Measurements from ENCODE around the gene HOXC9. TPM values are rescaled to one million over a fixed set of nuclear protein-coding genes. Genes with fewer than 3 reads are reported as not detected.

Gene HOXC9
- total RNA-seq, 1 experiment from 2014 or later = not detected

DNA sequence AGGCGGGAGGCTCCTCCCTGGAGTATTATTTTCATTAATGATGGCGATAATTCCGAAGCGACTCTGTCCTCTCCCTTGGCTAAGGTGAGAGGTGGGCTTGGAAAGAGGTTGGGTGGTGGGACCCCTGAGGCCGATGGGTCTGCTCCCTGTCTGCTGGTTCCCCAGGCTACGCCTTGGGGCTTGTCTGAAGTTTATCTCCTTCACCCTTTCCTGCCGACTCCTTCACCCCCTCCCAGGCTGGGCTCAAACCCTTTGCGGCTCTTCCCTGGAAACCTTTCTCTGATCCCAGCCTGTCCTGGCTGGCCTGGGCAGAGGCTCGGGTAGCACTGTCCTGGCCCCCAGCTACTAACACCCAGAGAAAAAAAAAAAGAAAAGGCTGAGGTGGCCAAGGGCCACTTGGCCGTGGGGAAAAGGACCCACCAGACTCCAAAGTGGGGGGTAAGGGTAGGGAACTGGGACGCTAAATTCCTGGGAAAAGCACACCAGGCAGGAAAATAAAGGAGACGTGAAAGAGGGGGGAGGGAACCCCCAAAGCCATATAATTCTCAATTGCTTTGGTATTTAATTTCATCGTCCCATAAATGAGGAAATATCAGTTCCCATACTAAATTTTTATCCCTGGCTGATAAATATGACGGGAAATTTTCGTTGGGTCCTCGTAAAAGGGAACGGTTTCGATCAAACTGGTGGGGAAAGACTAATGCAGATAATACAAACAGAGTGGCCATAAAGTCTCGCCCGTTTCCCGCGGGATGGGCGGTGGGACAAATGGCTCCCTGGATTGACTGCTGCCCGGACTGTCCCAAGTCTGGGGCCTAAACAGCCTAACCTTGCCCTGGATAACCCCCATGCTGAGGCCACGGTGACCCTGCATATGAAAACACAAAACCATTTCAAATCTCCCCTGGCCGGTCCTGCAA, 17.1 kb upstream of the HOXC9 start:
- Histone ChIP-seq H3K56ac (ENCODE audit: insufficient read length, low read depth, low read length) (no peak overlapping the region), H2AK5ac (ENCODE audit: insufficient read length, low read length) (no peak overlapping the region), H2BK12ac (ENCODE audit: insufficient read length, low read depth, low read length) (no peak overlapping the region), H3K23ac (ENCODE audit: insufficient read length, low read depth, low read length) (no peak overlapping the region), H3K9me3 (ENCODE audit: control insufficient read depth, low read depth, low read length) (no peaks in the 10 kb centered on the region), H4K91ac (ENCODE audit: insufficient read length, low read depth, low read length) (no peak overlapping the region), H3K23me2 (ENCODE audit: insufficient read length, low read depth, low read length, poor library complexity, severe bottlenecking) (no peaks in the 10 kb centered on the region), H3T11ph (ENCODE audit: low read length) (no peak overlapping the region), H3K14ac (ENCODE audit: insufficient read depth, low read length) (no peak overlapping the region), H4K5ac (ENCODE audit: insufficient read length, low read depth, low read length) (no peak overlapping the region), H3K4ac (ENCODE audit: low read depth, low read length) (no peak overlapping the region), H2BK20ac (ENCODE audit: low read depth, low read length, poor library complexity, severe bottlenecking) (no peak overlapping the region), H2BK120ac (ENCODE audit: low read depth, low read length, poor library complexity, severe bottlenecking) (no peak overlapping the region), H2BK5ac (ENCODE audit: insufficient read length, low read length) (no peak overlapping the region), H3K9ac (ENCODE audit: extremely low read depth, insufficient read length, low read length) (no peak overlapping the region), H3K27ac (ENCODE audit: insufficient read length, low read depth, low read length) (no peak overlapping the region), H2BK15ac (ENCODE audit: low read depth, low read length) (no peak overlapping the region), H4K20me1 (ENCODE audit: control insufficient read depth, insufficient read depth, insufficient read length) (no peaks in the 10 kb centered on the region), H2AFZ (ENCODE audit: low read length) (no peak overlapping the region), H3K4me1 (ENCODE audit: insufficient read depth, low read length) (no peaks in the 10 kb centered on the region), H3K79me2 (ENCODE audit: insufficient read depth, low read length) (no peaks in the 10 kb centered on the region), H4K8ac (replicated peaks; ENCODE audit: insufficient read length, low read depth, low read length) (no peak overlapping the region), H3K27me3 (ENCODE audit: insufficient read depth, low read length) (peaks cover 94% of the 10 kb centered on the region), H3K79me1 (ENCODE audit: insufficient read depth, low read depth, low read length, poor library complexity, severe bottlenecking) (no peaks in the 10 kb centered on the region), H3K4me2 (ENCODE audit: insufficient read depth, insufficient read length, low read length) (no peak overlapping the region), H3K18ac (ENCODE audit: insufficient read length, low read depth, low read length) (no peak overlapping the region)
- peaks cover 9 to 14% of the 10 kb centered on the region in 2 experiments; a peak in 4 of 5 replicates for H3K9me3 Mint-ChIP-seq
- no peak overlapping the region for H3K4me3 Mint-ChIP-seq
- TF ChIP-seq CTCF (conservative IDR thresholded peaks at IDR 0.05) = no peak
- peaks cover 3 to 12% of the 10 kb centered on the region in 2 experiments; a peak in 2 of 4 replicates for H3K4me1 Mint-ChIP-seq
- H3K27ac Mint-ChIP-seq = no peak overlapping the region; a peak in 2 of 7 replicates
- H3K27me3 Mint-ChIP-seq (ENCODE audit: low read depth) = peaks cover 100% of the 10 kb centered on the region
- DNase-seq = no peak
- no peaks in the 10 kb centered on the region; a peak in 2 of 7 replicates for H3K36me3 Mint-ChIP-seq (ENCODE audit: insufficient read depth in 1 of 3, low read depth in 3 of 3)
- WGBS (ENCODE audit: extremely low coverage, insufficient read length, low lambda C conversion rate) = no CpG with 5 or more reads among the region's 26 CpGs
